Neural cell (in vitro differentiated cells): ENCODE results near the gene TMEM175. TPM values are rescaled to one million over a fixed set of nuclear protein-coding genes. Genes with fewer than 3 reads are reported as not detected.

ENCODE experiments used
- H2AFZ ChIP-seq: fragments of 200-600, 300-800 bp; sonication (generic), shearing (Covaris generic); 2 replicates; pipeline ENCODE4 v1.6.0; 2014; ENCODE audit warnings: low read depth, mild to moderate bottlenecking, antibody characterized with exemption, low read length, moderate library complexity
- H3F3A ChIP-seq: fragments of 200-600 bp; shearing (Covaris generic); 2 replicates; pipeline ENCODE4 v1.6.1; 2016; ENCODE audit warnings: mild to moderate bottlenecking, moderate library complexity, mixed read lengths, antibody characterized with exemption, low read length; ENCODE audit not compliant: insufficient read depth, poor library complexity, severe bottlenecking
- H3K27ac ChIP-seq: fragments of 200-600, 300-800 bp; sonication (generic), shearing (Covaris generic); 2 replicates; pipeline ENCODE4 v1.5.1; 2014; ENCODE audit warnings: mild to moderate bottlenecking, low read length, moderate library complexity
- H3K27me3 ChIP-seq: fragments of 300-800, 200-600 bp; sonication (generic), shearing (Covaris generic); 2 replicates; pipeline ENCODE4 v1.6.0; 2014; ENCODE audit warnings: mild to moderate bottlenecking, low read depth, low read length, moderate library complexity; ENCODE audit not compliant: insufficient read depth
- H3K36me3 ChIP-seq: fragments of 300-800, 200-600 bp; sonication (generic), shearing (Covaris generic); 2 replicates; pipeline ENCODE4 v1.5.1; 2014; ENCODE audit warnings: mild to moderate bottlenecking, antibody characterized with exemption, low read length, moderate library complexity; ENCODE audit not compliant: insufficient read depth
- H3K4me2 ChIP-seq: fragments of 300-800, 200-600 bp; sonication (generic), shearing (Covaris generic); 2 replicates; pipeline ENCODE4 v1.6.0; 2014; ENCODE audit warnings: mild to moderate bottlenecking, low read length
- H3K4me3 ChIP-seq: fragments of 300-800, 200-600 bp; sonication (generic), shearing (Covaris generic); 2 replicates; pipeline ENCODE4 v1.5.1; 2014; ENCODE audit warnings: mild to moderate bottlenecking, low read length, moderate library complexity
- H3K79me2 ChIP-seq: fragments of 200-600 bp; shearing (Covaris generic); replicated peaks from 2 replicates; pipeline ENCODE4 v1.6.0; 2014; ENCODE audit warnings: mild to moderate bottlenecking, low read length, moderate library complexity; ENCODE audit not compliant: insufficient read depth
- H3K9ac ChIP-seq: fragments of 300-800, 200-600 bp; sonication (generic), shearing (Covaris generic); 2 replicates; pipeline ENCODE4 v1.6.1; 2016; ENCODE audit warnings: mild to moderate bottlenecking, low read length, mixed read lengths
- H3K9me2 ChIP-seq: fragments of 200-600 bp; shearing (Covaris generic); 2 replicates; pipeline ENCODE4 v1.6.1; 2016; ENCODE audit warnings: mild to moderate bottlenecking, low read length, mixed read lengths; ENCODE audit not compliant: insufficient read depth
- H3K9me3 ChIP-seq: fragments of 200-600, 300-800 bp; sonication (generic), shearing (Covaris generic); 2 replicates; pipeline ENCODE4 v1.6.1; 2016; ENCODE audit warnings: mild to moderate bottlenecking, mixed run types, low read length, moderate library complexity, mixed read lengths
- H4K20me1 ChIP-seq: fragments of 200-600 bp; shearing (Covaris generic); 2 replicates; pipeline ENCODE4 v1.6.1; 2016; ENCODE audit warnings: mild to moderate bottlenecking, mixed run types; ENCODE audit not compliant: insufficient read depth
- EP300 ChIP-seq: fragments of 450-650 bp; conservative IDR thresholded peaks from 2 replicates; pipeline ENCODE4 v1.6.1; 2014; ENCODE audit warnings: antibody characterized with exemption, mild to moderate bottlenecking, moderate library complexity; ENCODE audit not compliant: poor library complexity, severe bottlenecking
- EZH2 ChIP-seq: fragments of 200-600, 300-800 bp; shearing (Covaris generic), sonication (generic); IDR thresholded peaks from 2 replicates; pipeline ENCODE4 v1.6.1; 2014; ENCODE audit warnings: antibody characterized with exemption, low read length, borderline replicate concordance, mild to moderate bottlenecking; ENCODE audit not compliant: insufficient read depth, poor library complexity, severe bottlenecking
- MXI1 ChIP-seq: fragments of 450-650 bp; conservative IDR thresholded peaks from 2 replicates; pipeline ENCODE4 v1.6.1; 2014; ENCODE audit warnings: antibody characterized with exemption, mild to moderate bottlenecking; ENCODE audit not compliant: poor library complexity, severe bottlenecking
- POLR2AphosphoS5 ChIP-seq: IDR thresholded peaks from 2 replicates; pipeline ENCODE4 v1.6.1; 2012
- RAD21 ChIP-seq: fragments of 450-650 bp; conservative IDR thresholded peaks from 2 replicates; pipeline ENCODE4 v1.6.1; 2014; ENCODE audit warnings: antibody characterized with exemption, mild to moderate bottlenecking, moderate library complexity
- REST ChIP-seq: IDR thresholded peaks from 2 replicates; pipeline ENCODE4 v1.6.1; 2012; ENCODE audit warnings: borderline replicate concordance
- SMC3 ChIP-seq: fragments of 450-650 bp; conservative IDR thresholded peaks from 2 replicates; pipeline ENCODE4 v1.6.1; 2014; ENCODE audit warnings: antibody characterized with exemption, mild to moderate bottlenecking, moderate library complexity; ENCODE audit not compliant: poor library complexity
- TAF1 ChIP-seq: IDR thresholded peaks from 2 replicates; pipeline ENCODE4 v1.6.1; 2012; ENCODE audit warnings: low read depth
- polyA plus RNA-seq: library from polyadenylated mRNA; depleted of rRNA; stranded (reverse); fragments of >200 nt; gene quantifications from 2 replicates; pipeline ENCODE4 v1.2.3, GENCODE V29; 2014
- TF ChIP-seq, protein P1 (sequence below): fragments of 450-650 bp; IDR thresholded peaks from 2 replicates; pipeline ENCODE4 v1.5.1; 2014; ENCODE audit warnings: antibody characterized with exemption, mild to moderate bottlenecking, moderate library complexity; ENCODE audit not compliant: poor library complexity, severe bottlenecking

TMEM175 gene
- polyA plus RNA-seq, 1 donor from 2014 or later = 36.9 TPM

GRCh38 chr4:911871-912490 is 20.3 kb upstream of the TMEM175 start:
- Histone ChIP-seq H3K27me3 (no peaks in the 10 kb centered on the region), H3K36me3 (no peaks in the 10 kb centered on the region), H3K9me2 (no peaks in the 10 kb centered on the region), H3K4me3 (no peak overlapping the region), H2AFZ (no peak overlapping the region), H3K9ac (no peak overlapping the region), H3K9me3 (no peaks in the 10 kb centered on the region), H3F3A (no peaks in the 10 kb centered on the region), H4K20me1 (no peaks in the 10 kb centered on the region), H3K4me2 (no peak overlapping the region), H3K27ac (no peak overlapping the region), H3K79me2 (no peaks in the 10 kb centered on the region)
- TF ChIP-seq TAF1 (no peak), RAD21 (no peak), REST (no peak)

DNA sequence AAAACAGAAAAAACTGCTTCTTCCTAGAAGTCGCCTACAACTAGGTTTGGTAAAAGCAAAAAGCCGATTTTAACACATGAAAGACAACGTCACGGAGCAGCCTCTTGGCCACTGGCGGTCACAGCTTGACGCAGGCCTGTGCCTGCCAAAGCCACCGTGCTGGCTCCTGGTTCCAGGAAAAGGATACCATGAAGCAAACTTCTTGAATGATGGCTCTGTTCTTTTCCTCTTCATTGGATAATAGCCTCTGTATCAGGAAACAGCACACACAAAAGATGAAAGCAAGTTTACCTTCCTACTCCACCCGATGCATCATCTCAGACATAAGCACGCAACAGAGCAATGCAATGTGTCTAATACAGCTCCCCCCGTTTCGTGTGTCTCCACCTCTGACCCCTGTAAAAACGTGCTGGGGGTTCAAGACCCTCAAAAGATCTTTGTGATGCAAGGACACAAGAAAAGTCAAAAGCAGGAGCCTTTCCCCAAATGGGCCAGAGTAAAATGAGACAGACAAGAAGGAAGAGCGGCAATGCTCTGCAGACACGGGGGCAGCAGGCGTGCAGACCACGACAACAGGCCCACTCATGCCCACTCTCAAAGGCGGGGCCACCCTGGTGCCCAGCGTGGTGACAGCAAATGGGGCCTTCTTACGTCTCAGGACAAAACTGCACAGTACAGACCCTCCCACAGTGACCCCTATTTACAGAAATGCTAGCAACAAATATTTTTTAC is 19.5 kb upstream of the TMEM175 start:
- TF ChIP-seq, protein P1, sequence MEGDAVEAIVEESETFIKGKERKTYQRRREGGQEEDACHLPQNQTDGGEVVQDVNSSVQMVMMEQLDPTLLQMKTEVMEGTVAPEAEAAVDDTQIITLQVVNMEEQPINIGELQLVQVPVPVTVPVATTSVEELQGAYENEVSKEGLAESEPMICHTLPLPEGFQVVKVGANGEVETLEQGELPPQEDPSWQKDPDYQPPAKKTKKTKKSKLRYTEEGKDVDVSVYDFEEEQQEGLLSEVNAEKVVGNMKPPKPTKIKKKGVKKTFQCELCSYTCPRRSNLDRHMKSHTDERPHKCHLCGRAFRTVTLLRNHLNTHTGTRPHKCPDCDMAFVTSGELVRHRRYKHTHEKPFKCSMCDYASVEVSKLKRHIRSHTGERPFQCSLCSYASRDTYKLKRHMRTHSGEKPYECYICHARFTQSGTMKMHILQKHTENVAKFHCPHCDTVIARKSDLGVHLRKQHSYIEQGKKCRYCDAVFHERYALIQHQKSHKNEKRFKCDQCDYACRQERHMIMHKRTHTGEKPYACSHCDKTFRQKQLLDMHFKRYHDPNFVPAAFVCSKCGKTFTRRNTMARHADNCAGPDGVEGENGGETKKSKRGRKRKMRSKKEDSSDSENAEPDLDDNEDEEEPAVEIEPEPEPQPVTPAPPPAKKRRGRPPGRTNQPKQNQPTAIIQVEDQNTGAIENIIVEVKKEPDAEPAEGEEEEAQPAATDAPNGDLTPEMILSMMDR = no peak
- TF ChIP-seq EZH2 = no peak
- TF ChIP-seq EP300 = no peak
- TF ChIP-seq POLR2AphosphoS5 = no peak
- TF ChIP-seq SMC3 = no peak
- no peak for TF ChIP-seq RAD21
- no peak for TF ChIP-seq MXI1
- TF ChIP-seq REST = no peak
- no peak for TF ChIP-seq TAF1
- no peak overlapping the region for H3K9ac ChIP-seq
- no peaks in the 10 kb centered on the region for H3K9me2 ChIP-seq
- no peaks in the 10 kb centered on the region for H4K20me1 ChIP-seq
- H3K9me3 ChIP-seq = no peaks in the 10 kb centered on the region
- H3K36me3 ChIP-seq = no peaks in the 10 kb centered on the region
- no peaks in the 10 kb centered on the region for H3F3A ChIP-seq
- H2AFZ ChIP-seq = no peak overlapping the region
- H3K27me3 ChIP-seq = no peaks in the 10 kb centered on the region
- H3K27ac ChIP-seq = no peak overlapping the region
- no peak overlapping the region for H3K4me3 ChIP-seq
- H3K4me2 ChIP-seq = no peak overlapping the region
- peaks cover 5% of the 10 kb centered on the region for H3K79me2 ChIP-seq
